Mesendoderm (in vitro differentiated cells): ENCODE measurements around the gene COL10A1. TPM values are rescaled to one million over a fixed set of nuclear protein-coding genes. Genes with fewer than 3 reads are reported as not detected.

Source experiments
- DNase-seq: peaks from one replicate; pipeline ENCODE4 v3.0.0; 2013
- H2AK5ac ChIP-seq: 2 replicates; pipeline ENCODE4 v1.6.1; 2013; ENCODE audit warnings: low read length, inconsistent platforms
- H2BK120ac ChIP-seq: 2 replicates; pipeline ENCODE4 v1.6.1; 2013; ENCODE audit warnings: low read depth, mild to moderate bottlenecking, low read length, moderate library complexity, mixed read lengths
- H2BK15ac ChIP-seq: replicated peaks from 2 replicates; pipeline ENCODE4 v1.6.1; 2013; ENCODE audit warnings: low read depth, mild to moderate bottlenecking, moderate library complexity
- H2BK5ac ChIP-seq: 2 replicates; pipeline ENCODE4 v1.6.1; 2013; ENCODE audit warnings: low read length, inconsistent platforms
- H3K18ac ChIP-seq: 2 replicates; pipeline ENCODE4 v1.6.1; 2013; ENCODE audit warnings: mild to moderate bottlenecking, low read length, mixed read lengths
- H3K23ac ChIP-seq: one replicate; pipeline ENCODE4 v1.6.1; 2013; ENCODE audit warnings: low read length
- H3K27ac ChIP-seq: 2 replicates; pipeline ENCODE4 v1.5.1; 2013; ENCODE audit warnings: low read depth, mild to moderate bottlenecking, inconsistent platforms, low read length, moderate library complexity
- H3K27me3 ChIP-seq: 2 replicates; pipeline ENCODE4 v1.6.1; 2013; ENCODE audit warnings: low read length, control low read depth, mild to moderate bottlenecking, inconsistent platforms; ENCODE audit not compliant: insufficient read depth, poor library complexity
- H3K36me3 ChIP-seq: 2 replicates; pipeline ENCODE4 v1.6.1; 2013; ENCODE audit warnings: low read length, inconsistent platforms; ENCODE audit not compliant: control insufficient read depth, insufficient read depth
- H3K4ac ChIP-seq: one replicate; pipeline ENCODE4 v1.6.1; 2013; ENCODE audit warnings: low read depth, mild to moderate bottlenecking, low read length, moderate library complexity
- H3K4me1 ChIP-seq: 2 replicates; pipeline ENCODE4 v1.6.1; 2013; ENCODE audit warnings: low read depth, low read length, inconsistent platforms; ENCODE audit not compliant: control insufficient read depth
- H3K4me2 ChIP-seq: 2 replicates; pipeline ENCODE4 v1.6.1; 2013; ENCODE audit warnings: low read length
- H3K4me3 ChIP-seq: 2 replicates; pipeline ENCODE4 v1.5.1; 2013; ENCODE audit warnings: mild to moderate bottlenecking, low read length
- H3K56ac ChIP-seq: one replicate; pipeline ENCODE4 v1.6.1; 2013; ENCODE audit warnings: low read length
- H3K79me1 ChIP-seq: 2 replicates; pipeline ENCODE4 v1.6.1; 2013; ENCODE audit warnings: low read length, inconsistent platforms
- H3K79me2 ChIP-seq: 2 replicates; pipeline ENCODE4 v1.6.1; 2013; ENCODE audit warnings: mild to moderate bottlenecking, low read length; ENCODE audit not compliant: control insufficient read depth, insufficient read depth
- H3K9ac ChIP-seq: 2 replicates; pipeline ENCODE4 v1.6.1; 2013; ENCODE audit warnings: low read length, inconsistent platforms
- H4K5ac ChIP-seq: one replicate; pipeline ENCODE4 v1.6.1; 2013; ENCODE audit warnings: low read length
- H4K8ac ChIP-seq: one replicate; pipeline ENCODE4 v1.6.1; 2013; ENCODE audit warnings: low read depth, mild to moderate bottlenecking, control low read depth, low read length, moderate library complexity
- WGBS: extraction: QIAGEN DNeasy Blood & Tissue Kit; methylation state at CpG from one replicate; pipeline ENCODE4 v1.1.7; 2013; ENCODE audit warnings: low lambda C conversion rate, missing lambda C conversion rate; ENCODE audit not compliant: insufficient coverage; ENCODE audit errors: extremely low coverage; 5-methylcytosine and 5-hydroxymethylcytosine counted together
- polyA plus RNA-seq, 2 experiments: library from polyadenylated mRNA; stranded (reverse); fragments of 200-250 nt; gene quantifications; one replicate each; pipeline ENCODE4 v1.2.3, GENCODE V29; 2013

COL10A1 gene
- 0.07 TPM for polyA plus RNA-seq (2013, experiment 1 of 2)
- polyA plus RNA-seq (2013, experiment 2 of 2): 0.21 TPM

DNA sequence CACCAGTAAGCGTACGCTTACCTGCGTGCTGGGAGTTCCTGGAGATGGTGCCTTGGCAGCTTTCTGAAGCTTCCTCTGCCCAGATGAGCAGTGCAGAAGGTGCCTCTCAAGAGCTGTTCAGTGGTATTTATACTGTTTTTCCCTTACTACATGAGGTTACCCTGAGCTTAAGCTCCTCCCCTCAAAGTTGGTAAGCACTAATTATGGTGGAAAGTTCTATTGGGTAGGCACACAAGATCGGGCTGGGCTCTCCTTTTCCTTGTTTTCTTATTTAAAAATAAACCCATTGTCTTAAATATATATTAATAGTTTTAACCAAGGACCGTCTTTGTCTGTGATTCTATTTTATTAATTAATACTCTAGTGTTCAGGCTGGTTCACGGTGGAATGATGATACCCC is at the start of gene COL10A1:
TSS of gene COL10A1 (minus strand) at position 101 of the 400 bp plus-strand sequence. CDS start 640 bp downstream, outside the sequence.
- H4K8ac ChIP-seq: no peak within 1 kb of the TSS
- no peaks in the 10 kb centered on the region for H3K79me2 ChIP-seq
- no peak within 1 kb of the TSS for H3K4me2 ChIP-seq
- H2BK5ac ChIP-seq: no peak within 1 kb of the TSS
- WGBS: no CpG with 5 or more reads among the region's 6 CpGs
- H4K5ac ChIP-seq: no peak within 1 kb of the TSS
- no peaks in the 10 kb centered on the region for H3K36me3 ChIP-seq
- no peaks in the 10 kb centered on the region for H3K4me1 ChIP-seq
- no peaks in the 10 kb centered on the region for H3K79me1 ChIP-seq
- no peak within 1 kb of the TSS for H3K56ac ChIP-seq
- H3K9ac ChIP-seq: no peak within 1 kb of the TSS
- no peak within 1 kb of the TSS for H3K4me3 ChIP-seq
- H2AK5ac ChIP-seq: no peak within 1 kb of the TSS
- H3K18ac ChIP-seq: no peak within 1 kb of the TSS
- H3K27ac ChIP-seq: no peak within 1 kb of the TSS
- no peak within 1 kb of the TSS for H3K4ac ChIP-seq
- no peak for DNase-seq
- H2BK15ac ChIP-seq: no peak within 1 kb of the TSS
- H2BK120ac ChIP-seq: no peak within 1 kb of the TSS
- H3K23ac ChIP-seq: no peak within 1 kb of the TSS
- H3K27me3 ChIP-seq: no peaks in the 10 kb centered on the region

DNA sequence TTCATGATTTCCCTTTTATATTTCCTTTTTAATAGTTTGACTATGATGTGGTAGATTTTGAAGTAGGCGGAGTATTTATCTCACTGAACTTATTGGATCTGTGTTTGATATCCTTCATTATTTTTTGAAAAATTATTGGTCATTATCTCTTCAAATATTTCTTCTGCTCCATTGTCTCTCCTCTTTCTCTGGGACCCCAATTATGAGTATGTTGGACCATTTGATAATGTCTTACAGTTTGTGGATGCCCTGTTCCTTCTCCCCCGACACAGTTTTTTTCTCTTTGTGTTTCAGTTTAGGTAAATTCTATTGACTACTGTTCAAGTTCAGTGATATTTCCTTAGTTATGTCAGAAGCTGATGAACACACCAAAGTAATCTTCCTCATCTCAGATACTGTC is 49.4 kb upstream of the COL10A1 start:
- H3K27me3 ChIP-seq: no peaks in the 10 kb centered on the region
- WGBS: no CpG with 5 or more reads among the region's 2 CpGs
- H2BK5ac ChIP-seq: no peak overlapping the region
- no peaks in the 10 kb centered on the region for H3K79me1 ChIP-seq
- H2BK120ac ChIP-seq: no peak overlapping the region
- H3K4me2 ChIP-seq: no peak overlapping the region
- no peak overlapping the region for H3K9ac ChIP-seq
- H3K36me3 ChIP-seq: no peaks in the 10 kb centered on the region
- no peaks in the 10 kb centered on the region for H3K4me1 ChIP-seq
- H3K4me3 ChIP-seq: no peak overlapping the region
- no peak overlapping the region for H4K8ac ChIP-seq
- H2BK15ac ChIP-seq: no peak overlapping the region
- H3K23ac ChIP-seq: no peak overlapping the region
- H4K5ac ChIP-seq: no peak overlapping the region
- no peak overlapping the region for H3K18ac ChIP-seq
- no peak overlapping the region for H3K4ac ChIP-seq
- no peaks in the 10 kb centered on the region for H3K79me2 ChIP-seq
- no peak overlapping the region for H3K56ac ChIP-seq
- H2AK5ac ChIP-seq: no peak overlapping the region
- no peak overlapping the region for H3K27ac ChIP-seq
- DNase-seq: no peak

DNA sequence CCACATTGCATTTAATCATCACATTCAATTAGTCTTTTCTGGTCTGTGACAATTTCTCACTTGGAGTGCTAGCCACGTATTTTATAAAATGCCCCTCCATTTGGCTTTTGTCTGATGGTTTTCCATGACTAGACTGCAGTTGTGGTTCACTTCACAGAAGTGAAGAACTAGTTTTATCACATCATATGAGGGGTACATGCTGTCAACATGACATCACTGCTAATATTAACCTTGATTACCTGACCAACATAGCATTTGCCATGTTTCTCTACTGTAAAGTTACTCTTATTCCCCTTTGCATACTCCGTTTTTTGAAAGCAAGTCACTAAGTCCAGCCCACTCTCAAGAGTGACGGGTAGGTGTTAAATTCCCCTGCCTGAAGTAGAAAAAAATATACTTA is 48.0 kb upstream of the COL10A1 start:
- Histone ChIP-seq H2BK15ac (no peak overlapping the region), H3K9ac (no peak overlapping the region), H4K8ac (no peak overlapping the region), H3K36me3 (no peaks in the 10 kb centered on the region), H3K18ac (no peak overlapping the region), H2AK5ac (no peak overlapping the region), H3K27me3 (no peaks in the 10 kb centered on the region), H3K4me3 (no peak overlapping the region), H3K27ac (no peak overlapping the region), H3K4me2 (no peak overlapping the region), H3K23ac (no peak overlapping the region), H3K4ac (no peak overlapping the region), H2BK120ac (no peak overlapping the region), H3K79me1 (no peaks in the 10 kb centered on the region), H2BK5ac (no peak overlapping the region), H3K79me2 (no peaks in the 10 kb centered on the region), H4K5ac (no peak overlapping the region), H3K56ac (no peak overlapping the region), H3K4me1 (no peaks in the 10 kb centered on the region)
- no CpG with 5 or more reads among the region's 3 CpGs for WGBS
- DNase-seq: no peak

DNA sequence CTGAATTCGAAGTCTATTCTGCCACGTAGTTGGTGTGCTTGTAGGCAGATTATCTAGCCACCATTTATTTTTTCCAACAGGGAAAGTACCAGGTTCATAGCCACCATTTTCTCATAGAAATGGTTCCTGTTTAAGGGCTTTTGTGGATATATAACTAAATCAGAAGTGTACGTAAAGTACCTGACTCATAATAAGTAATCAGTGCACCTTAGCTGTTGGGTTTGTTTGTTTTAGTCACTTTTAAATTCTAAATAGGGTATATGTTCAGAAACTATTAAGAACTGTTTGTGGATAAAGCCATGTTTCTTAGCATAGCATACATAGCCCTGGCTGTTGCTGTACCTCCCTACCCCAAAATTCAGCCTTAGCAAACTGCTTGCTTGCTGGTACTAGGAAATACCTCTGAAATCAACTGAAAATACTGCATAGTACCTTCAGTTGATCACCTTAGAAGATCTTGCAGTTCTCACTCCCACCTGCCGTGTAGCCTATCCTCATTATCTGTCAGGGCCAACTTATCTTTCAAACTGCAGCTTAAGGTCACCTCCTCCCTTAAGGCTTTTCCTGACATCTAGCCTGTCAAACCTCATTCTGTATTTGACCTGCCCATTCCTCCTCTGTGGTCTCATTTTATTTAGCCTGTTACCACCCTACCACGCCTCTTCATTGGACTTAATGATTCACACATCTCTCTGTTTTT is 44.6 kb upstream of the COL10A1 start:
- Histone ChIP-seq H3K4me3 (no peak overlapping the region), H3K18ac (no peak overlapping the region), H3K4ac (no peak overlapping the region), H3K4me1 (no peaks in the 10 kb centered on the region), H3K79me2 (no peaks in the 10 kb centered on the region), H3K56ac (no peak overlapping the region), H3K9ac (no peak overlapping the region), H2BK5ac (no peak overlapping the region), H3K79me1 (no peaks in the 10 kb centered on the region), H4K8ac (no peak overlapping the region), H3K4me2 (no peak overlapping the region), H3K27me3 (no peaks in the 10 kb centered on the region), H3K36me3 (no peaks in the 10 kb centered on the region), H4K5ac (no peak overlapping the region), H2AK5ac (no peak overlapping the region), H3K23ac (no peak overlapping the region), H2BK15ac (no peak overlapping the region), H3K27ac (no peak overlapping the region), H2BK120ac (no peak overlapping the region)
- DNase-seq: peak; percentile 69
- no CpG with 5 or more reads among the region's 5 CpGs for WGBS

DNA sequence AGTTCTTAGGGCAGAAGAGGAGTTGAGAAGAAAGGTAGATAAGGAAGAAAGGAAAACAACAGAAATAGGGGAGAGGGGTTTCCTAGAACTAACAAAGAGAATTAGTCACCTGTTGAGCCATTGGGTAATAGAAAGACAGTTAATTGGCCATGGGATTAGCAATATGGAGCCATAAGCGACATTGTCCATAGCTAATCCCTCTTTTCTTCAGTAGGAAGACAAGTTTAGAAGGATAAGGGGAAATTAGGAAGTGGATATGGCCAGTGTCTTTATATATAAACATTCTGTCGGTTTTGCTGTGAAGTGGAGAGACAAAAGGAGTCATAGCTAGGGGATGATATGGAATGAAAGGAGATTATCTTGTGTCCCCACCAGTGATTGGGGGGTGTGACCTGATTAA is 43.9 kb upstream of the COL10A1 start:
- Histone ChIP-seq H3K4me3 (no peak overlapping the region), H3K79me1 (no peaks in the 10 kb centered on the region), H2BK5ac (no peak overlapping the region), H3K79me2 (no peaks in the 10 kb centered on the region), H2AK5ac (no peak overlapping the region), H3K27me3 (no peaks in the 10 kb centered on the region), H3K56ac (no peak overlapping the region), H3K27ac (no peak overlapping the region), H3K36me3 (no peaks in the 10 kb centered on the region), H3K4me1 (no peaks in the 10 kb centered on the region), H2BK15ac (no peak overlapping the region), H4K5ac (no peak overlapping the region), H3K4ac (no peak overlapping the region), H3K23ac (no peak overlapping the region), H3K9ac (no peak overlapping the region), H2BK120ac (no peak overlapping the region), H3K18ac (no peak overlapping the region), H3K4me2 (no peak overlapping the region), H4K8ac (no peak overlapping the region)
- WGBS: no CpG with 5 or more reads among the region's 2 CpGs
- no peak for DNase-seq

DNA sequence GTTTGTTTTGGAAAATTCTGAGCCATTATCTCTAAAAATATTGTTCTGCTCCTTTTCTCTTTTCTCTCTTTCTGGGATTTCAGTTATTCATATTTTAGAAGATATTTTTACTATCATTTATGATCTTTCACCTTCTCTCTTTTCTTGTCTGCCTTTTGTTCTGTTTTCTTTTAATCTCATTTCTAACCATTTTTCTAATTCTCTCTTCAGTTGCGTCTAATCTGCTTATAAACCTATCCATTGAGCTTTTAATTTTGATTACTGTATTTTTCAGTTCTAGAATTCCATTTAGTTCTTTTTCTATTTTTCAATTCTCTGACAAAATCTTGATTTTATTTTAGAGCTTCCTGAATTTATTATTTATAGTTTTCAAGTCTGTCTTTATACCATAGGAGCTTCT is 42.2 kb upstream of the COL10A1 start:
- Histone ChIP-seq H3K4ac (no peak overlapping the region), H3K36me3 (no peaks in the 10 kb centered on the region), H3K27me3 (no peaks in the 10 kb centered on the region), H2AK5ac (no peak overlapping the region), H3K4me3 (no peak overlapping the region), H3K23ac (no peak overlapping the region), H2BK15ac (no peak overlapping the region), H2BK120ac (no peak overlapping the region), H3K4me2 (no peak overlapping the region), H3K56ac (no peak overlapping the region), H3K79me2 (no peaks in the 10 kb centered on the region), H4K8ac (no peak overlapping the region), H3K27ac (no peak overlapping the region), H2BK5ac (no peak overlapping the region), H3K79me1 (no peaks in the 10 kb centered on the region), H3K4me1 (no peaks in the 10 kb centered on the region), H4K5ac (no peak overlapping the region), H3K9ac (no peak overlapping the region), H3K18ac (no peak overlapping the region)
- whole genome bisulfite sequencing: no CpG with 5 or more reads among the region's 1 CpG
- DNase-seq: no peak
